SH-SY5Y (cell line): ENCODE measurements around the gene PRDM2.

Source experiments
- GATA2 ChIP-seq: IDR thresholded peaks from 2 replicates; pipeline ENCODE4 v1.6.1; 2011; ENCODE audit warnings: mild to moderate bottlenecking, low read depth, low read length
- GATA3 ChIP-seq: IDR thresholded peaks from 2 replicates; pipeline ENCODE4 v1.6.1; 2011; ENCODE audit warnings: low read depth, mild to moderate bottlenecking, low read length, moderate library complexity

- TF ChIP-seq GATA3 (no peak), GATA2 (no peak)
Measured at GRCh38 chr1:13772271-13772670, 72.3 kb downstream of the PRDM2 start.
